ENCODE data around the gene SPA17. TPM values are rescaled to one million over a fixed set of nuclear protein-coding genes. Genes with fewer than 3 reads are reported as not detected.

SPA17 gene
- total RNA-seq, 1 donor from 2014 or later, result 6.2 TPM

DNA sequence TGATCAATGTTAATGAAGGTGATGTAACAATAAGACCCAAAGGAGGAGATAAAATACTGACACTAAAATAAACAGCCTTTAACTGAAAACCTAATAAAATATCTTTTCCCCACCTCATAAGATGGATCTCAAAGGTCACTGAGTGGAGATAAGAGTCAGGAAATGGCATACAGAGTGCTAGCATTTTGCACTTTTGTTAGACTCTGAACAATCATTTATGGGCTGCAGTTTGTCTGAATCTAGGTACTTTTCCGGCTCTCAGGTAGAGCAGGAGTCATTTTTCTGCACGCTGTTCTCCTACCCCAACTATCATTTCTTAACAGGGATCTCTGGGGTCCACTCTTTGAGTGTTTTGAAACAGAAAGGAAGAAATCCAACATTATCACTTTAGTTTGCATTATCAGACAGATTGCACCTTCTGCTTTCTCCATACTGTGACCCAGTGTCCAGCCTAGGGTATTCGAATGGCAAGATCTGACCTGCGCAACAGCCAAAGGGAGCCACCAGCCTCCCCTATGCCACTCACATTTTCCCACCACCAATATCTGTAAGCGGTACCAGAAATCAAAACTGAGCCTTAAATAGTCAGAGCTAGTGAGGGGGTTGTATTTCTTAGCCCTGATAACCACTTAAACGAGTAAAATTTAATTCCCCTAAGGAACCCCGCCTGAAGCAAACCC is 1.0 kb upstream of the SPA17 start:
- TF ChIP-seq CTCF (IDR thresholded peaks at IDR 0.05; ENCODE audit: insufficient read depth, low read depth, low read length), result no peak
- TF ChIP-seq EZH2 (IDR thresholded peaks at IDR 0.05; ENCODE audit: insufficient read depth, low read length), result no peak
- Mint-ChIP-seq H3K27me3 (ENCODE audit: low read depth, unreplicated experiment) (no peaks in the 10 kb centered on the region), H3K27ac (ENCODE audit: unreplicated experiment) (no peak overlapping the region), H3K9me3 (ENCODE audit: unreplicated experiment) (no peaks in the 10 kb centered on the region), H3K36me3 (ENCODE audit: low read depth, unreplicated experiment) (no peaks in the 10 kb centered on the region), H3K4me3 (ENCODE audit: unreplicated experiment) (peak overlapping the region; percentile 90), H3K4me1 (ENCODE audit: low read depth, unreplicated experiment) (peaks cover 8% of the 10 kb centered on the region)
- Histone ChIP-seq H3K9me3 (ENCODE audit: insufficient read depth, low read depth, low read length) (no peaks in the 10 kb centered on the region), H3K4me3 (ENCODE audit: insufficient read depth, low read depth, low read length) (peak overlapping the region; percentile 67), H3K27me3 (ENCODE audit: insufficient read depth, low read length) (no peaks in the 10 kb centered on the region), H4K20me1 (ENCODE audit: insufficient read depth, low read length) (no peaks in the 10 kb centered on the region), H3K36me3 (ENCODE audit: insufficient read depth, low read length) (no peaks in the 10 kb centered on the region), H3K4me1 (ENCODE audit: insufficient read depth, low read length) (peaks cover 5% of the 10 kb centered on the region), H3K27ac (ENCODE audit: low read depth, low read length) (no peak overlapping the region), H3K79me2 (ENCODE audit: insufficient read depth, low read length) (no peaks in the 10 kb centered on the region), H2AFZ (ENCODE audit: low read depth, low read length) (peak overlapping the region; percentile 93), H3K4me2 (ENCODE audit: low read length) (peak overlapping the region; percentile 95), H3K9ac (ENCODE audit: low read length) (peak overlapping the region; percentile 84)
- no peak for FAIRE-seq
- no peak for DNase-seq (ENCODE audit: low read depth)

GRCh38 chr11:124674168-124674517 is 439 bp downstream of the SPA17 start:
- H3K27me3 Mint-ChIP-seq (ENCODE audit: low read depth, unreplicated experiment), result no peaks in the 10 kb centered on the region
- H3K27ac ChIP-seq (ENCODE audit: low read depth, low read length), result peak overlapping the region; percentile 81
- H3K4me3 Mint-ChIP-seq (ENCODE audit: unreplicated experiment), result peak overlapping the region; percentile 90
- TF ChIP-seq CTCF (IDR thresholded peaks at IDR 0.05; ENCODE audit: insufficient read depth, low read depth, low read length) (no peak), EZH2 (IDR thresholded peaks at IDR 0.05; ENCODE audit: insufficient read depth, low read length) (no peak)
- H3K4me1 Mint-ChIP-seq (ENCODE audit: low read depth, unreplicated experiment), result peaks cover 8% of the 10 kb centered on the region
- H3K36me3 ChIP-seq (ENCODE audit: insufficient read depth, low read length), result no peaks in the 10 kb centered on the region
- H3K27me3 ChIP-seq (ENCODE audit: insufficient read depth, low read length), result no peaks in the 10 kb centered on the region
- peak overlapping the region; percentile 84 for H3K9ac ChIP-seq (ENCODE audit: low read length)
- H3K9me3 Mint-ChIP-seq (ENCODE audit: unreplicated experiment), result no peaks in the 10 kb centered on the region
- FAIRE-seq (no peak), DNase-seq (ENCODE audit: low read depth) (no peak)
- peak overlapping the region; percentile 67 for H3K4me3 ChIP-seq (ENCODE audit: insufficient read depth, low read depth, low read length)
- H3K4me2 ChIP-seq (ENCODE audit: low read length), result peak overlapping the region; percentile 95
- H3K27ac Mint-ChIP-seq (ENCODE audit: unreplicated experiment), result peak overlapping the region; percentile 98
- H3K9me3 ChIP-seq (ENCODE audit: insufficient read depth, low read depth, low read length), result no peaks in the 10 kb centered on the region
- H3K4me1 ChIP-seq (ENCODE audit: insufficient read depth, low read length), result peaks cover 5% of the 10 kb centered on the region
- H4K20me1 ChIP-seq (ENCODE audit: insufficient read depth, low read length), result no peaks in the 10 kb centered on the region
- H2AFZ ChIP-seq (ENCODE audit: low read depth, low read length), result peak overlapping the region; percentile 82
- no peaks in the 10 kb centered on the region for H3K36me3 Mint-ChIP-seq (ENCODE audit: low read depth, unreplicated experiment)
- no peaks in the 10 kb centered on the region for H3K79me2 ChIP-seq (ENCODE audit: insufficient read depth, low read length)

- H3K27me3 Mint-ChIP-seq (ENCODE audit: low read depth, unreplicated experiment), result no peaks in the 10 kb centered on the region
- peak overlapping the region; percentile 81 for H3K27ac ChIP-seq (ENCODE audit: low read depth, low read length)
- H4K20me1 ChIP-seq (ENCODE audit: insufficient read depth, low read length), result no peaks in the 10 kb centered on the region
- H3K9me3 Mint-ChIP-seq (ENCODE audit: unreplicated experiment), result no peaks in the 10 kb centered on the region
- peak overlapping the region; percentile 95 for H3K4me2 ChIP-seq (ENCODE audit: low read length)
- no peaks in the 10 kb centered on the region for H3K36me3 Mint-ChIP-seq (ENCODE audit: low read depth, unreplicated experiment)
- peaks cover 5% of the 10 kb centered on the region for H3K4me1 ChIP-seq (ENCODE audit: insufficient read depth, low read length)
- peak overlapping the region; percentile 67 for H3K4me3 ChIP-seq (ENCODE audit: insufficient read depth, low read depth, low read length)
- no peaks in the 10 kb centered on the region for H3K36me3 ChIP-seq (ENCODE audit: insufficient read depth, low read length)
- no peaks in the 10 kb centered on the region for H3K27me3 ChIP-seq (ENCODE audit: insufficient read depth, low read length)
- H3K9me3 ChIP-seq (ENCODE audit: insufficient read depth, low read depth, low read length), result no peaks in the 10 kb centered on the region
- peak overlapping the region; percentile 82 for H2AFZ ChIP-seq (ENCODE audit: low read depth, low read length)
- peaks cover 8% of the 10 kb centered on the region for H3K4me1 Mint-ChIP-seq (ENCODE audit: low read depth, unreplicated experiment)
- peak overlapping the region; percentile 90 for H3K4me3 Mint-ChIP-seq (ENCODE audit: unreplicated experiment)
- H3K79me2 ChIP-seq (ENCODE audit: insufficient read depth, low read length), result no peaks in the 10 kb centered on the region
- DNase-seq (ENCODE audit: low read depth) (no peak), FAIRE-seq (no peak)
- H3K9ac ChIP-seq (ENCODE audit: low read length), result peak overlapping the region; percentile 84
- peak overlapping the region; percentile 98 for H3K27ac Mint-ChIP-seq (ENCODE audit: unreplicated experiment)
- TF ChIP-seq EZH2 (IDR thresholded peaks at IDR 0.05; ENCODE audit: insufficient read depth, low read length), result no peak
- no peak for TF ChIP-seq CTCF (IDR thresholded peaks at IDR 0.05; ENCODE audit: insufficient read depth, low read depth, low read length)
Measured at GRCh38 chr11:124674571-124674970, 867 bp downstream of the SPA17 start.

Measured in astrocyte (in vitro differentiated cells and primary cell).